ENCODE measurements around the gene RPP38. TPM values are rescaled to one million over a fixed set of nuclear protein-coding genes. Genes with fewer than 3 reads are reported as not detected.

Gene RPP38
- 32.8 to 36.5 TPM (median 35.0 TPM) in 5 replicates for total RNA-seq (2022; extraction: Qiagen RNA extraction)

GRCh38 chr10:15097011-15097812 lies at the start of gene RPP38:
Gene RPP38 (plus strand): TSS chr10:15097355. CDS start chr10:15103315, 5,960 bp downstream.

GRCh38 chr10:15088428-15089261 lies 8.5 kb upstream of the RPP38 start, which contains the start of gene ACBD7:
Gene ACBD7 (minus strand): TSS chr10:15088776. CDS start chr10:15088728, 48 bp downstream.

Other genes starting within 250 kb of the RPP38 start
- 17.0 to 21.4 TPM (median 19.0 TPM) in 5 replicates for gene SUV39H2, start 218.5 kb upstream of the RPP38 start, total RNA-seq (2022; extraction: Qiagen RNA extraction)
- gene DCLRE1C, start 143.3 kb upstream of the RPP38 start, total RNA-seq (2022; extraction: Qiagen RNA extraction), result 3.7 to 8.1 TPM (median 5.3 TPM) in 5 replicates
- gene MEIG1, start 138.0 kb upstream of the RPP38 start, total RNA-seq (2022; extraction: Qiagen RNA extraction), result 0.48 to 1.2 TPM (median 0.80 TPM) in 5 replicates
- 0.39 to 1.0 TPM (median 0.51 TPM) in 5 replicates for gene OLAH, start 53.4 kb upstream of the RPP38 start, total RNA-seq (2022; extraction: Qiagen RNA extraction)
- gene ACBD7, start 8.6 kb upstream of the RPP38 start, total RNA-seq (2022; extraction: Qiagen RNA extraction), result 0.81 to 1.3 TPM (median 0.95 TPM) in 5 replicates
- gene NMT2, start 71.3 kb downstream of the RPP38 start, total RNA-seq (2022; extraction: Qiagen RNA extraction), result 21.2 to 26.3 TPM (median 22.7 TPM) in 5 replicates

Data from A549 treated with Mapracorat at 1 μM for 4 hours (cell line).